Measurements from ENCODE around the gene CDKN2AIP.
A peak's percentile ranks its signal among the peaks of the same experiment; 100 is the strongest.

The CDKN2AIP gene

DNA sequence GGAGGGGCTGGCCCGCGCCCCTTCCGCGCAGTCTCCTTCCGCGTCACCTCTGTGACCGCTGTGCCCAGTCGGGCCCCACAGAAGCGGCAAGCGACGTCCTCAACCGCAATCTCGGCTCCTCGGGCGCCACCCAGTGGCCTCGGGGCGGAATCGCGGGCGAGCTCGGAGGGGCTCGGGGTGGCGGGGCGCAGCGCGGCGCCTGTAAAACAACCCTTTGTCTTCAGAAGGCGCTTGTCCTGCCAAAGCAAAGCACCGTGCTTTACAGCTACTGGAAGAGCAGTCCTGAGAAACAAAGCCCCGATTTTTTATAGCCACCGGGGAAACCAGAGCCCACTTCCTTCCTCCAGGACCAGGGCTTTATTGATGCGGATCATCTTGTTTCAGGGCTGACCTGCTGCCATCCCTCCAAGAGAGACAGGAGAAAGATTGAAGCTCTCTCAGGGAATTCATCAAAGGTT lies 37.3 kb upstream of the CDKN2AIP start:
- DNase-seq (peak; percentile 95 to 97 (median 96)), ATAC-seq (replicated peaks) (peak; percentile 98)
- H3K27ac Mint-ChIP-seq = peak overlapping the region; percentile 45 to 97
- no peaks in the 10 kb centered on the region for H3K27me3 Mint-ChIP-seq
- no peaks in the 10 kb centered on the region for H3K9me3 Mint-ChIP-seq
- peak overlapping the region; percentile 62 to 73 for H3K4me3 Mint-ChIP-seq
- peaks cover 10% of the 10 kb centered on the region for H3K36me3 Mint-ChIP-seq (ENCODE audit: insufficient read depth)
- peaks cover 2 to 9% of the 10 kb centered on the region in 2 donors for H3K4me1 Mint-ChIP-seq (ENCODE audit: low read depth in 2 of 2)

DNA sequence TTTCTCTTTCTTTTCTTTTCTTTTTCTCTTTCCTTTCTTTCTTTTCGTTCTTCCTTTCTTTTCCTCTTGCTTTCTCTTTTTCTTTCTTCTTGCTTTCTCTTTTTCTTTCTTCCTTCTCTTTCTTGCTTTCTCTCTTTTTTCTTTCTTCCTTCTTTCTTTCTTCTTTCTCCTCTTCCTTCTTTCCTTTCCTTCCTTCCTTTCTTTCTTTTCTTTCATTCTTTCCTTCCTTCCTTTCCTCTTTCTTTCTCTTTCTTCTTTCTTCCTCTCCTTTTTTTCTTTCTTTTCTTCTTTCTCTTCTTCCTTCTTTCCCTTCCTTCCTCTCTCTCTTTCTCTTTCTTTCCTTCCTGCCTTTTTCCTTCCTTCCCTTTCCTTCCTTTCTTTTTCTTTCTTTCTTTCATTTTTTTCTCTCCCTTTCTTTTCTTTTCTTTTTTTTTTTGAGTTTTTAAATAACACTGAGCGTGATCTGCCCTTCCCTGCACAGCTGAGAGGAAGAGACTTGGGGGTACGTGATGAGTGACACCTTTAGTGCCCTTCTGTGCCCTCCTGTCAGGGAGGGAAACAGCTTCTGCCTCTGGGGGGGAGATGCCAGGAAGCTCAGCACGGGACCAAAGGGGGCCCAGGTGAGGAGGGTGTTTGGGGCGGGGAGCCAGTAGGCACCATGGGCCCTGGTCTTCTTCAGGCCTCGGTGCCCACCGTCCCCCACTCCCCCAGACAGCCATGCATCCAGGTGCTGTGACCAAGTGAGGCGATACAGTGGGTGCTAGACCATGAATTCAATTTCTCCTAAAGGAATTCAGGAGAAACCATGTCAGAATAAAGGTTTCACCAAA lies 36.6 kb upstream of the CDKN2AIP start:
- no peak for ATAC-seq (replicated peaks)
- peaks cover 10% of the 10 kb centered on the region for H3K36me3 Mint-ChIP-seq (ENCODE audit: insufficient read depth)

DNA sequence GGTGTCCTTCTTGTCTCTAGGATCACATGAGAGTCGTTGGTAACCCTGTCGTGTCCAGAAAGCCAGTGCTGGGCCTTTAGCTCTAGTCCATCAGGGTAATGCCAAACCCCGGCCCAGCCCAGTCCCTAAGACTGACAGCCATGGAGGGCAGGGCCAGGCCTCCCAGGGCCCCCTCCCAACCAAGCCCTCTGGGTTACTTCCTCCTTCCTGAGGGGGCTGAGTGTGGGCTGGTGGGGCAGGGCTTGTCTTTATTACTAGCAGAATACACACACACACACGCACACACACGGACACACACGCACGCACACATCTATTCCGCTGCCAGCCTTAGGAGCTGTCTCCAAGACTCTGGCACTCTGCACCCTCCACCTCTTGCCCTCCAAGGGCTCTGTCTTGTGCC lies 35.6 kb upstream of the CDKN2AIP start:
- no peak overlapping the region for H3K4me3 Mint-ChIP-seq
- H3K36me3 Mint-ChIP-seq (ENCODE audit: insufficient read depth) = peaks cover 10% of the 10 kb centered on the region
- no peak overlapping the region for H3K27ac Mint-ChIP-seq
- no peaks in the 10 kb centered on the region for H3K27me3 Mint-ChIP-seq
- peaks cover 2 to 9% of the 10 kb centered on the region in 2 donors for H3K4me1 Mint-ChIP-seq (ENCODE audit: low read depth in 2 of 2)
- ATAC-seq (replicated peaks) (no peak), DNase-seq (no peak)
- H3K9me3 Mint-ChIP-seq = no peaks in the 10 kb centered on the region

More for the DNA sequence above, 36.6 kb upstream of the CDKN2AIP start:
- peak overlapping the region; percentile 45 to 97 for H3K27ac Mint-ChIP-seq
- H3K4me1 Mint-ChIP-seq (ENCODE audit: low read depth in 2 of 2) = peaks cover 2 to 9% of the 10 kb centered on the region in 2 donors
- peak overlapping the region; percentile 62 to 73 for H3K4me3 Mint-ChIP-seq
- no peaks in the 10 kb centered on the region for H3K9me3 Mint-ChIP-seq
- no peaks in the 10 kb centered on the region for H3K27me3 Mint-ChIP-seq
- DNase-seq = no peak

DNA sequence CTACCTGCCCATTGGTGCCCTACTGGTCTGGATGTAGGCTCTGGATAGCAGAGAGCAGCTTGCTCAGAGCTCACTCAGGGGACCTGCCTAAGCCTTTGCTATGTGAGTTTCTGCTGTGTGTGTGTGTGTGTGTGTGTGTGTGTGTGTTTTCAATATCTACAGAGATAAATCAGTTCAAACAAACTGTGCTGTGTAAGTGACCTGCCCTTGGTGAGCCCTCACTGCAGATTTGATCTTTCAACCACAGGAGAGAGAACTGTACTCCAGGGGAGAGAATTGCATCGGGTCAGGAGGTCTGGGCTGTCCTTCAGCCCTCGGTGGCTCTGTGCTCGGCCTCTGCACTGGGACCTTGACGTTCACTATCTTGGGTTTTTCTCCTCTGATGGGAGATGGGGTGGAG lies 35.0 kb upstream of the CDKN2AIP start:
- Mint-ChIP-seq H3K27me3 (no peaks in the 10 kb centered on the region), H3K4me3 (no peak overlapping the region), H3K36me3 (ENCODE audit: insufficient read depth) (peaks cover 10% of the 10 kb centered on the region), H3K27ac (no peak overlapping the region), H3K9me3 (no peaks in the 10 kb centered on the region), H3K4me1 (ENCODE audit: low read depth in 2 of 2) (peaks cover 2 to 9% of the 10 kb centered on the region in 2 donors)
- no peak for ATAC-seq (replicated peaks)
- no peak for DNase-seq

DNA sequence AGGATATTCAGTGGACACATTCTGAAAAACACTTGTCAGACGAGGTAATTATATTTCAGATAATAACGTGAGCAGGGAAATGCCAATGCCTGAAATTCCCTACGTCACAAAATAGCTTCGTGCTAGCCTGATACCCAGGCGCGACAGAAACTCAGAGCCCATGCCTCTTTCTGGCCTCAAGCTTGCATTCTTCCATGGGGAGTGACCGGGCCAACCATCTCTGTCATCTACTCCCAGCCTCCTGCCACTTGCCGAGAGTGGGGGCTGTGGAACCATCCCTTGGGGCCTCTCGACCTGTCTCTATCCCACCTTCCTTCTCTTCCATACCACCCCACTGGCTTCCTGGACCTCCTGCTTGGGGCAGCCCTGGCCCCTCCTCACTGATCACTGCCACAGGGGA lies 34.5 kb upstream of the CDKN2AIP start:
- Mint-ChIP-seq H3K36me3 (ENCODE audit: insufficient read depth) (peaks cover 10% of the 10 kb centered on the region), H3K27ac (no peak overlapping the region), H3K4me1 (ENCODE audit: low read depth in 2 of 2) (peaks cover 2 to 9% of the 10 kb centered on the region in 2 donors), H3K27me3 (no peaks in the 10 kb centered on the region), H3K4me3 (no peak overlapping the region), H3K9me3 (no peaks in the 10 kb centered on the region)
- ATAC-seq (replicated peaks) (no peak), DNase-seq (no peak)

DNA sequence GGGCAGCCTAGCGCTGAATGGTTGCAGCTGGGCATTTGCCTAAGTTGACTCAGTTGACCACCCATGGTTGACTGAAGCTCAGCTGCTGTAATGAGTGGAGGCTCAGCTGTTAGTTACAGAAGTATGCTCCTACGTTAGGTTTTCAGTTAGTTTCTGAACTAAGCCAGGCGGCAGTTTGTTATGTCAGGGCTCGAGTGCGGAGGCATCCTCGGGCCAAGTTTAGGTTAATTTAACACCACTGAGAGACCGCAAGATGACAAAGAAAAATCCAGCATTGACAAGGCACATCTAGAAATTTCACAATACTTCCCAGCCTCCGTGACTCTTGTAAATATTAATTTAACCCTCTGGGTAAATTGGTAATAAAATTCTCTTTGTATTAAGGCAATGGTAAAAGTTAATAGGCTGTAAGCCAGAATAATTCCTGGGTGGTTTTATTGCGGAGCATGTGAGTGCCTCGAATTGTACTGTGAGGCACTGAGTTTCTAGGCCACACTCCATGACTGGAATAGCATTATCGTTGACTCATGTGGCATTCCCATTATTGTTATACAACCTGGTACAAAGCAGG lies 33.1 kb upstream of the CDKN2AIP start:
- Mint-ChIP-seq H3K27ac (no peak overlapping the region), H3K9me3 (no peaks in the 10 kb centered on the region), H3K4me1 (ENCODE audit: low read depth in 2 of 2) (peaks cover 2 to 9% of the 10 kb centered on the region in 2 donors), H3K27me3 (no peaks in the 10 kb centered on the region), H3K4me3 (no peak overlapping the region), H3K36me3 (ENCODE audit: insufficient read depth) (peaks cover 5% of the 10 kb centered on the region)
- DNase-seq (no peak), ATAC-seq (replicated peaks) (no peak)

DNA sequence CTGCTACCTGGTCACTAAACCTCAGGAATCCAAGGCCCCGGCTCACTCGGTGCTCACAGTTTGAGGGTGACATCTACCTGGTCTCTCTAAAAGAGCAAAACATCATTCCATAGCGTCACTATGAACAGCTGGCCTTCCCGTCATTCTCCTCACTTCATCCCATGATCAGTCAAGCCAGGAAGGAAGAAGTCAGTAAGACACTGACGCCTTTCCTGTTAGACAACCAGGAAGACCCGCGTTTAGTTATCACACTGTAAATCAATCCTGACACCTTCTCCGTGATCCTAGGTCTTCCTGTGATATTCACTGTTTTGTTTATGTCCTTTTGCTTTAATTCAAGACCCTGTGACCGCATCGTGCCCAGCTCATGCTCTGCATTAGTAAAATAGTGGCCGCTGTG lies 31.6 kb upstream of the CDKN2AIP start:
- H3K4me3 Mint-ChIP-seq = no peak overlapping the region
- no peaks in the 10 kb centered on the region for H3K9me3 Mint-ChIP-seq
- no peak overlapping the region for H3K27ac Mint-ChIP-seq

DNA sequence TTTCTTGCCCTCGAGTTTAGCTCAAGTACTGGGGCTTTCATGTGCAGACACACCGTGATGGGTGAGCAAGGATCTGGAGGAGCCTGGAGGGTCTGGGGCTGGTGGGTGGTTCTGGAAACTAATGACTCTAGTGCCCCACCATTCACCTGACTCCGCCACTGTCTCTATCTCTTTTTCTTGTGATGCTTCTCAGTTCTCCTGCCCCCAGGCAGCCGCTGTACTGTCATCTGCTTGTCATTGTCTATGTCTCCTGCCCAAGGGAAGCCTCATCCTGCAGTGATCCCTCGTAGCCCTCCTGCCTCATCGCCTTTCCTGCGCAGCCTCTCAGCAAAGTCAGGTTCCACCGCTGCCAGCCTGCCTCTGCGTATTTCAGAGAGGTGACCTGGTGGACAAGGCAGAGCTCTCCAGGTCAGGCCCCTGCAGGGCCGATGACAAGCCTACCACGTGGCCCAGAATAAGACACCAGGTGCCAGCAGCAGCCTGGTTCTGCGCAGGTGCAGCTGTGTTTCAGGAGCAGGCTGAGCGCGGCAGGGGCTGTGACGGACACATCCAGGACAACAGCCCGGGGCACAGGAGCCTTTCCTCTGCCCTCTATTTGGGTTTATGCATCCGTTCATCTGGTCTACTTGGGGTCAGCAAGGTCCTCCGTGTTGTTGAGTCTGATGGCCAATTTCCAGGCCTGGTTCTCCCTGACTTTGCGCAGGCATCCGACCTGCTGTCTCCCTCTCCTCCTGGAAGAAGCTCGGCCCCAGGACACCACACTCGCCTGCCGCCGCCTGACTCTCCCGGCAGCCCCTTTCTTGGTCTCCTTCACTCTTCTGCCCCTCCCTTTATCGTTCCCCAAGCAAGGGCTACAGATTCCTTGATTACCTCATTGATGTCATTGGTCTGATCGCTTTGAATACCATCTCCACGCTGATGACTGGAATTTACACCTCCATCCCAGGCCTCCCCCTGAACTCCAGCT lies 30.9 kb upstream of the CDKN2AIP start:
- Mint-ChIP-seq H3K9me3 (no peaks in the 10 kb centered on the region), H3K4me3 (no peak overlapping the region), H3K27me3 (no peaks in the 10 kb centered on the region), H3K27ac (peak overlapping the region in 1 of 2 donors; percentile 0), H3K4me1 (ENCODE audit: low read depth in 2 of 2) (no peaks in the 10 kb centered on the region), H3K36me3 (ENCODE audit: insufficient read depth) (no peaks in the 10 kb centered on the region)
- ATAC-seq (replicated peaks) (no peak), DNase-seq (no peak)

More for the DNA sequence above, 31.6 kb upstream of the CDKN2AIP start:
- DNase-seq = no peak
- ATAC-seq (replicated peaks) = no peak
- H3K4me1 Mint-ChIP-seq (ENCODE audit: low read depth in 2 of 2) = peaks cover 2 to 4% of the 10 kb centered on the region in 2 donors
- no peaks in the 10 kb centered on the region for H3K27me3 Mint-ChIP-seq
- H3K36me3 Mint-ChIP-seq (ENCODE audit: insufficient read depth) = peaks cover 2% of the 10 kb centered on the region

DNA sequence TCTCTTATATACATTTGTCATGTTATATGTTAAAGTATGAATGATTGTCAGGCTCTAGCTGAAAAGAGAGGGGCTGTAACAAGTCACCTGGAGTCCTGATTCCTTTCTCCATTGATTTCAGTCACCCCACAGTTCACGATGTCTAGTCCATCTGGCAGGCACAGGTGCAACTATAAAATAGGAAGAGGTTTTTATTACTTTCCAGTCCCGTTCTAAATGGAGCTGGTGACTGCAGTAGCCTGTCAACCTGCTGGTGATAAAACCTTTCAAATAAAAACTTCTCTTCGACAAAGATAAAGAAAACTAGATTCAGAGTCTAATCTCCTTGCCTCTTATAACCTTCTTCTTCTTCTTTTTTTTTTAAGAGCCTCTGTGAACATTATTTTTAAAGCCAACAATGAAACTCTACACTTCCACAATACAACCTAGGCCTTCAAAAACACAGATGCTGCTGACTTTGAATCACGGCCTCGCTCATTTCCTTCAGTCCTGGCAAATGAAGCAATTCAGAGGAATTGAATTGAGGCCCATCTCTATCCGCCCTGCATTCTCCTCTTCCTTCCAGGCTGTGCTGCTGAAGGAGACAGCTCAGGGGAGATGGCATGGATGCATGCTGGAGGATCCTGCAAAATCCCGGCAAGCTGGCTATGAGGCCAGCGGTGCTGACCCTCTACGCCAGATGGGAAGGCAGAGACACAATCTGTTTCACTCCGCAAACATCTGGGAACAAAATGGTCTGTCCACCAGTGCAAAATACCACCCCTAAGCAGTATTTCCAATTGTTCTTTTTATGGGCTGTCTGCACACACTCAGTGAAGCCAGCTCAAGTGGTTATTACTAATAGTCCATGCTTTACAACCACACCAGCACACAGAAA lies 27.3 kb upstream of the CDKN2AIP start:
- Mint-ChIP-seq H3K9me3 (no peaks in the 10 kb centered on the region), H3K27me3 (no peaks in the 10 kb centered on the region), H3K4me1 (ENCODE audit: low read depth in 2 of 2) (peaks cover 0 to 1% of the 10 kb centered on the region in 2 donors), H3K27ac (no peak overlapping the region), H3K36me3 (ENCODE audit: insufficient read depth) (no peaks in the 10 kb centered on the region), H3K4me3 (no peak overlapping the region)
- DNase-seq = no peak
- ATAC-seq (replicated peaks) = no peak

DNA sequence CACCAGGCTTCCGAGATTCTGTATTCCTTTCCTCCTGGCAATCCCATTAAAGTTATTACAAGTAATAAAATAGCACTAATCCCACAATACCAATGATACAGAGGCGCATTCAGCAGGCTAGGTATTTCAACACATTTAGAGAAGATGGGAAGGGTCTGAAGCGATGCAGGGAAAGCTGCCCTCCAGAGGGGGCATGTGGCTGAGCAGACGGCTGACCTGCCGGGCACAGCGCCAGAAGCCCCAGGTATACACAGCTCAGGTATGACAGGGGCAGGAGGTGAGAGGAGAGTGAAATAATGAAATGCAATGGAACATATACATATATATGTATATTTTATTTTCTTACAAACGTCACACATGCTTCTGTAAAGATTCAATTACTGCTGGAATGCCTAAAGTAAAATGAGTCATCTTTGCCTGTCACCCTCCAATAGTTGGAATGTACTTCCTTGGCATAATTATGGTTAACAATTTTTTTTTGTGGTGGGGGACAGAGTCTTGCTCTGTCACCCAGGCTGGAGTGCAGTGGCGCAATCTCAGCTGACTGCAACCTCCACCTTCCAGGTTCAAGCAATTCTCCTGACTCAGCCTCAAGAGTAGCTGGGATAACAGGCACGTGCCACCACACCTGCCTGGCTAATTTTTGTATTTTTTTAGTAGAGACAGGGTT lies 21.3 kb upstream of the CDKN2AIP start:
- DNase-seq (no peak), ATAC-seq (replicated peaks) (no peak)
- Mint-ChIP-seq H3K9me3 (no peaks in the 10 kb centered on the region), H3K27me3 (no peaks in the 10 kb centered on the region), H3K27ac (no peak overlapping the region), H3K4me1 (ENCODE audit: low read depth in 2 of 2) (peaks cover 4 to 7% of the 10 kb centered on the region in 2 donors), H3K36me3 (ENCODE audit: insufficient read depth) (no peaks in the 10 kb centered on the region), H3K4me3 (no peak overlapping the region)

DNA sequence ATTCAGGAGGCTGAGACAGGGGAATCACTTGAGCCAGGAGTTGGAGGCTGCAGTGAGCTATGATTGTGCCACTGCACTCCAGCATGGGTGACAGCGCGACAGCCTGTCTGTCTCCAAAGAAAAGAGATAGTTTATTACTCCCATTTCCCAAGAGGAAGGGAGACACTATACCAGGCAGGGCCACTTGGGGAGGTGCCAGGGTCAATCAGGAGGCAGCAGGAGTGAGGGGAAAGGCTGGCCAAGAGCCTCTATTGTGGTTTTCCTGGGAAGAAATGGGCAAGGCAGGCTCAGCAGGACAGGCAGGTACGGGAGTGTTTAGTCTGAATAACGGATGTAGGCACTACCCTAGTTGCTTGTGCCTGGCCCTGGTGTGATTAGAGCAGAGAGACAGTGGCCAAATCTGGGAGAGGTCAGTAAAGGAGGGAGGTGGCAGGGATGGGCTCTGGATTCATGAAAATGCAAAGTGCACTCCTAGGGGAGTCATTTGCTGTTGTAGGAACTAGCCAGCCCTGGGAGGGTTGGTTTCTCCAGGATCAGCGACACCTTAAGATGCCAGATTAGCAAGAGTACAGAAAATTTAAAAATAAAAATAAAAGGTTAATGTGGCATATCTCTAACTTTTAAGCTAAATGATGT lies 20.2 kb upstream of the CDKN2AIP start:
- Mint-ChIP-seq H3K4me3 (no peak overlapping the region), H3K9me3 (no peaks in the 10 kb centered on the region), H3K27ac (no peak overlapping the region), H3K4me1 (ENCODE audit: low read depth in 2 of 2) (peaks cover 4 to 7% of the 10 kb centered on the region in 2 donors), H3K36me3 (ENCODE audit: insufficient read depth) (no peaks in the 10 kb centered on the region), H3K27me3 (no peaks in the 10 kb centered on the region)
- ATAC-seq (replicated peaks) (no peak), DNase-seq (no peak)

DNA sequence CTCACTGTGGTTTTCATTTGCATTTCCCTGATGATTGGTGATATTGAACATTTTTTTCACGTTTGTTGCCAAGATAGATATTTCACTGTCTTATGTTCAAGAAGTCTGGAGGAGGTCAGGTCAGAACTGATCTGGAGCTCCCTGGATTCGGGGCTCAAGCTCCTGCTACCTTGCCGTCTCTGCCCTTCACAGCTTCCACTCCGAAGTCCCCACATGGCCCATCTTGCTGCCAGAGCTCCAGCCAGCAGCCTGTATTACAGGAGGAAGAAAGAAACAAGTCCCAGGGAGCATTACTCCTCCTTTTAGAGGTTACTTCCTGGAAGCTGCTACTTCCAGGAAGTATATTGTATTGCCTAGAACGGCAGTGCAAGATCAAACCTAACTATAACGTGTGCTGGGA lies 17.9 kb upstream of the CDKN2AIP start:
- DNase-seq (no peak), ATAC-seq (replicated peaks) (no peak)
- H3K4me3 Mint-ChIP-seq = no peak overlapping the region
- peak overlapping the region; percentile 41 to 61 for H3K27ac Mint-ChIP-seq
- no peaks in the 10 kb centered on the region for H3K36me3 Mint-ChIP-seq (ENCODE audit: insufficient read depth)
- H3K9me3 Mint-ChIP-seq = no peaks in the 10 kb centered on the region
- H3K27me3 Mint-ChIP-seq = no peaks in the 10 kb centered on the region
- peaks cover 13 to 17% of the 10 kb centered on the region in 2 donors for H3K4me1 Mint-ChIP-seq (ENCODE audit: low read depth in 2 of 2)
